Fibroblast of the aortic adventitia (primary cell): ENCODE results near the gene FLOT1. TPM values are rescaled to one million over a fixed set of nuclear protein-coding genes. Genes with fewer than 3 reads are reported as not detected.
A peak's percentile ranks its signal among the peaks of the same experiment; 100 is the strongest.

Experiments
- DNase-seq: peaks from one replicate; pipeline ENCODE4 v3.0.0-alpha.2; 2010; ENCODE audit warnings: low read depth
- H3K4me3 ChIP-seq: 2 replicates; pipeline ENCODE4 v1.5.1; 2011; ENCODE audit warnings: low read depth, mild to moderate bottlenecking, control low read depth, low read length, moderate library complexity
- total RNA-seq: library from RNA; depleted of rRNA; stranded (reverse); fragments of >200 nt; gene quantifications from 2 replicates; pipeline ENCODE4 v1.2.3, GENCODE V29; 2012; ENCODE audit warnings: low replicate concordance
- TF ChIP-seq, protein P1 (sequence below): IDR thresholded peaks from 2 replicates; pipeline ENCODE4 v1.5.1; 2011; ENCODE audit warnings: mild to moderate bottlenecking, low read length, control low read depth, inconsistent platforms; ENCODE audit not compliant: insufficient read depth

Gene FLOT1
- total RNA-seq, 1 donor, result 109 TPM

DNA sequence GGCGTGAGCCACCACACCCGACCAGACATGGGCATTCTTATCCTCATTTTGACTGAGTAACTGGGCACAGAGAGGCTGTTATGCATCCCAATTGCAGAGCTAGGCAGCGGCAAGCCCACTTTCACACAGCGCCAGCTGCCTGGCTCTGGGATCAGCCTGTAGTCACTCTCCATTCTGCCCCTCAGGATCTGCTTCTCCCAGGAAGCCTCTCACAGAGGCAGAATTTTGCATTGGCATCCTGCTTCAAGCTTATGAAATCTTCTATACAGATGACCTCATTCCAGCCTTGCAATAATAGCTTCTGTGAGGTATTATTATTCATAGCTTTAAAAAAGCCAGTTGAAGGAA lies 38.9 kb upstream of the FLOT1 start:
- H3K4me3 ChIP-seq, result peak overlapping the region; percentile 3
- TF ChIP-seq, protein P1, sequence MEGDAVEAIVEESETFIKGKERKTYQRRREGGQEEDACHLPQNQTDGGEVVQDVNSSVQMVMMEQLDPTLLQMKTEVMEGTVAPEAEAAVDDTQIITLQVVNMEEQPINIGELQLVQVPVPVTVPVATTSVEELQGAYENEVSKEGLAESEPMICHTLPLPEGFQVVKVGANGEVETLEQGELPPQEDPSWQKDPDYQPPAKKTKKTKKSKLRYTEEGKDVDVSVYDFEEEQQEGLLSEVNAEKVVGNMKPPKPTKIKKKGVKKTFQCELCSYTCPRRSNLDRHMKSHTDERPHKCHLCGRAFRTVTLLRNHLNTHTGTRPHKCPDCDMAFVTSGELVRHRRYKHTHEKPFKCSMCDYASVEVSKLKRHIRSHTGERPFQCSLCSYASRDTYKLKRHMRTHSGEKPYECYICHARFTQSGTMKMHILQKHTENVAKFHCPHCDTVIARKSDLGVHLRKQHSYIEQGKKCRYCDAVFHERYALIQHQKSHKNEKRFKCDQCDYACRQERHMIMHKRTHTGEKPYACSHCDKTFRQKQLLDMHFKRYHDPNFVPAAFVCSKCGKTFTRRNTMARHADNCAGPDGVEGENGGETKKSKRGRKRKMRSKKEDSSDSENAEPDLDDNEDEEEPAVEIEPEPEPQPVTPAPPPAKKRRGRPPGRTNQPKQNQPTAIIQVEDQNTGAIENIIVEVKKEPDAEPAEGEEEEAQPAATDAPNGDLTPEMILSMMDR, result no peak
- no peak for DNase-seq

DNA sequence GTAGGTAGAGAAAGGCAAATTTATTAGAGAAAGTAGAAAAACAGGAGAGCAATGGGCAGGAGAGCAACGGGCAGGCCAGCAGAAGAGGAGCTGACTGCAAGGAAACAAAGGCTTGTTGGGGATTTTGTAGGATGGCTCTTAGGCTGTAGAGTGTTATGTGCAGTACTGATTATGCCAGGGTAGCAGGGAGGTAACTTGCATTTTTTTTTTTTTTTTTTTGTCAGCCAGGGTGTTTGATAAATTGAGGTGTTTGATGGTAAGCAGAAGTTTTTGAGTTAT lies 38.1 kb upstream of the FLOT1 start:
- H3K4me3 ChIP-seq, result no peak overlapping the region
- TF ChIP-seq, protein P1, result no peak
- DNase-seq, result no peak

DNA sequence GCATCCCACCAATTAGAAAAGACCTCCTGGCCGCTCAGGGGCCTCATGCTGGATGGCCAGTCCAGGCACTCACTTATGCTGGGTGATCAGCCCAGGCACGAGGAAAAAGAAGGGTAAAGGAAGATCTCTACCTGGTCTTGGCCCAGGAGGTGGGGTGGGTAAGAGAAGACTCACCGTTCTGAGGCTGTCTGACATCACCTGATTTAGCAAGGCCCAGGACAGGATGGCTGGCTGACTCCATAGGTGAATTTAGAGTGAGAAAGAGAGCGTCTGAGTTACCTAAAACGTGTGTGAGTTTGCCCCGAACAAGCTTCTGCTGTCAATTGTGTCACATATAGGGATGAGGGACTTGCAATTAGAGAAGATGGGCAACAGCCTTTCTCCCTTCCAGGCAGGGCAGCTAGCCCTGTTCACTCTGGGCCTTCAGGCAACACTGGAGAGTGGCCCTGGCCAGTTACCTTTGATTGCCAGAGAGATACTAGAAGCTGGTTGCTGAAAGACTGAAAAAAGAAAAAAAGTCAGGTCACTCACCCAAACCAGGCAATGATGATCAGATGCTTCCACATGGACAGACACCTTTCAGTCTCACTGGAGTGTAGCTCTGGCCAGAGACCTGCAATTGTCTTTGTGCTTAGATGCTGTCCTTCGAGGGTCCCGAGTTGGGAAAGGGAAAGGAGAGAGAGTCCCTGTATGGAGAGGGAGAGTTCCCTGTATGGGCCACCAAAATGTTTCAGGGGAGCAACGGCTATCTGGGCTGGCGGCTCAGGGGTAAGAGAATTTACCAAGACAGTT lies 37.6 kb upstream of the FLOT1 start:
- TF ChIP-seq, protein P1, result no peak
- no peak for DNase-seq
- H3K4me3 ChIP-seq, result no peak overlapping the region

DNA sequence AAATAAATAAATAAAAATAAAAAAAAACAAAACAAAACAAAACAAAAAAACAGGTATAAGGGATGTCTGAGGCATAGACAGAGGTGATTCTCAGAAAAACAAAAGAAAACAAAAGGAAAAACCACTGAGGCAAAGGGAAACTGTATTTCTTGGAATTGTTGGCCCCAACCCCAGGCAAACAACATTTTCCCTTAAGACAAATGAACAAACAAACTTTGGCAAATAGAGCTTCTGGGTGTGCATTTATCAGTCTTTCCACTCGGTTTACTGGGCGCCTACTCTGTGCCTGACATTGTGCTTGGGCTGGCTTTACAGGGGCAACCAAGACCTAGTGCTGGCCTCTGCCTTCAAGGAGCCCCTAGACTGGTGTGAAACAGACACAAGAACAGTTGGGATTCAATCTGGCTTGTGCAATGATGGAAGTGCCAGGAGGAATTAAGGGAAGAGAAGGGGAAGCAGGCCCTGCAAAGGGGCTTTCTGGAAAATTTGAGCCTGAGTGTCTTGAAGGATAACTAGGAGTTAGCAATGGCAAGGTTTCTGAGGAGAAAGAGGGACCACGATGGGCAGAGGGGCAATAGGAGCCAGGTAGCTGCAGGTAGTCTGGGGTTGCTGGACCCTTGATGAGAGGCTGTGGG lies 35.6 kb upstream of the FLOT1 start:
- TF ChIP-seq, protein P1, result no peak
- no peak for DNase-seq
- H3K4me3 ChIP-seq, result no peak overlapping the region

DNA sequence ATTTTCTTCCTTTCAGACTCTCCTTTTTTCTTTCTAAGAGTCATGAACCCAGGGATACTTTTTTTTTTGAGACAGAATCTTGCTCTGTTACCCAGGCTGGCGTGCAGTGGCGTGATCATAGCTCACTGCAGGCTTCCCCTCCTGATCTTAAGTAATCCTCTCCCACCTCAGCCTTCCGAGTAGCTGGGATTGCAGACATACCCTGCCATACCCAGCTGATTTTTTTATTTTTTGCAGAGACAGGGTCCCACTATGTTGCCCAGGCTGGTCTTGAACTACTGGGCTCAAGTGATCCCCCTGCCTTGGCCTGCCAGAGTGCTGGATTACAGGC lies 34.6 kb upstream of the FLOT1 start:
- TF ChIP-seq, protein P1, result no peak
- DNase-seq, result no peak
- no peak overlapping the region for H3K4me3 ChIP-seq

DNA sequence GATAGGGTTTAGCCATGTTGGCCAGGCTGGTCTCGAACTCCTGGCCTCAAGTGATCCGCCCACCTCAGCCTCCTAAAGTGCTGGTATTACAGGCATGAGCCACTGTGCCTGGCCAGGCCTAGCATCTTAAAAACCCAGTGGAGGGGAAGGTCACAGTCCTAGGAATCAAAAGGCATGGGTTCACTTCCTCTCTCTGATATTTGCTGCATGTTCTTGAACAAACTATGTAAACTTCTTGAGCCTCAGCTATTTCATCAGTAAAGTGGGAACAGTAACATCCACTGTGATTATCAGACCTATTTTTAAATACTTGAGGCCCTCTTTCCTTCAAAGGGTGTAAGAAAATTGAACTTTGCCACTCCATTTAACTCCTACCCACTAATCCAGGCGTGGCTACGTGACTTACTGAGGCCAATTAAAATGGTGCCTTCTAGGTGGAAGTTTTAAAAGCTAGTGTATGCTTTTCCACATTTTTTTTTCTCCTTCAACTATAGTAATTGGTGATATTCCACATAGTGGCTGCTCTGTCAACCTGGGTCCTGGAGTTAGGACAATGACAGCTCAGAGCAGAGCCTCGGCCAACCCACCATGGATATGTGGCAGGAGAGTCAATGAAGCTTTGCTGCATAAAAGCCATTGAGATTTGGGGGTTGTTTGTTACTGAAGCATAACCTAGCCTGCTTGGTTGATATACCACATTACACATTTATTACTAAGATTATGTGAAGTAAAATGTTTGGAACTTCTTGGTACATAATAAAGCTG lies 34.1 kb upstream of the FLOT1 start:
- no peak overlapping the region for H3K4me3 ChIP-seq
- DNase-seq, result no peak
- TF ChIP-seq, protein P1, result no peak
